Body of pancreas (tissue), 4 donors: ENCODE data around the gene BRD3. TPM values are rescaled to one million over a fixed set of nuclear protein-coding genes. Genes with fewer than 3 reads are reported as not detected.

ENCODE experiments used
- ATAC-seq: fragments of 150-250 bp; one replicate; pipeline ENCODE4 v1.9.1; 2016
- DNase-seq, 4 donors: peaks; one replicate each; pipeline ENCODE4 v3.0.0-alpha.2; 2019
- H3K27ac ChIP-seq, 4 donors: fragments of 200-600 bp; sonication (generic); 1 replicate in 3 of 4; 2 replicates in 1 of 4; pipeline versions ENCODE4 v1.5.1 to v1.6.1; 2016 to 2019; ENCODE audit warnings: mild to moderate bottlenecking in 1 of 4, mixed read lengths in 1 of 4, moderate library complexity in 1 of 4
- H3K27me3 ChIP-seq, 2 donors: fragments of 200-600 bp; sonication (generic); one replicate each; pipeline ENCODE4 v1.6.0; 2016; ENCODE audit warnings: mild to moderate bottlenecking in 1 of 2
- H3K36me3 ChIP-seq, 2 donors: fragments of 200-600 bp; sonication (generic); replicated peaks in 1 of 2; 2 replicates each; pipeline ENCODE4 v1.5.1; 2016; ENCODE audit warnings: low read depth in 2 of 2; ENCODE audit not compliant: insufficient read depth in 1 of 2
- H3K4me1 ChIP-seq: fragments of 200-600 bp; sonication (generic); one replicate; pipeline ENCODE4 v1.6.0; 2016
- H3K4me3 ChIP-seq, 2 donors: fragments of 200-600 bp; sonication (generic); 1 replicate in 1 of 2; 2 replicates in 1 of 2; pipeline ENCODE4 v1.5.1; 2016 to 2019
- H3K9me3 ChIP-seq, 3 donors: fragments of 200-600 bp; sonication (generic); 1 replicate in 2 of 3; 2 replicates in 1 of 3; pipeline ENCODE4 v1.5.1; 2016
- POLR2A ChIP-seq, 3 donors: fragments of 450-650 bp; IDR thresholded peaks; one replicate each; pipeline ENCODE4 v1.6.1; 2016; ENCODE audit warnings: antibody characterized with exemption in 3 of 3, mild to moderate bottlenecking in 2 of 3
- WGBS, 2 donors: methylation state at CpG; one replicate each; pipeline ENCODE4 v1.1.5; 2017; 5-methylcytosine and 5-hydroxymethylcytosine counted together
- intact Hi-C: fragments of 100-400 bp; cut with DNase I; formaldehyde crosslinking; loops from one replicate; pipeline ENCODE4 v1.15.1; 2023
- total RNA-seq, 2 donors: library from RNA; depleted of rRNA; stranded (reverse); fragments of >200 nt; gene quantifications; one replicate each; pipeline ENCODE4 v1.1.0, GENCODE V29; 2016
- TF ChIP-seq, protein P1 (sequence below), 7 experiments: fragments of 450-650 bp in 4 of 7; fragments of 200-600 bp in 3 of 7; sonication (generic) in 3 of 7; IDR thresholded peaks; one replicate each; pipeline ENCODE4 v1.5.1; 2016 to 2019; ENCODE audit warnings: antibody characterized with exemption in 7 of 7

The BRD3 gene
- total RNA-seq, 2 donors from 2014 or later = 12.2 to 27.4 TPM

DNA sequence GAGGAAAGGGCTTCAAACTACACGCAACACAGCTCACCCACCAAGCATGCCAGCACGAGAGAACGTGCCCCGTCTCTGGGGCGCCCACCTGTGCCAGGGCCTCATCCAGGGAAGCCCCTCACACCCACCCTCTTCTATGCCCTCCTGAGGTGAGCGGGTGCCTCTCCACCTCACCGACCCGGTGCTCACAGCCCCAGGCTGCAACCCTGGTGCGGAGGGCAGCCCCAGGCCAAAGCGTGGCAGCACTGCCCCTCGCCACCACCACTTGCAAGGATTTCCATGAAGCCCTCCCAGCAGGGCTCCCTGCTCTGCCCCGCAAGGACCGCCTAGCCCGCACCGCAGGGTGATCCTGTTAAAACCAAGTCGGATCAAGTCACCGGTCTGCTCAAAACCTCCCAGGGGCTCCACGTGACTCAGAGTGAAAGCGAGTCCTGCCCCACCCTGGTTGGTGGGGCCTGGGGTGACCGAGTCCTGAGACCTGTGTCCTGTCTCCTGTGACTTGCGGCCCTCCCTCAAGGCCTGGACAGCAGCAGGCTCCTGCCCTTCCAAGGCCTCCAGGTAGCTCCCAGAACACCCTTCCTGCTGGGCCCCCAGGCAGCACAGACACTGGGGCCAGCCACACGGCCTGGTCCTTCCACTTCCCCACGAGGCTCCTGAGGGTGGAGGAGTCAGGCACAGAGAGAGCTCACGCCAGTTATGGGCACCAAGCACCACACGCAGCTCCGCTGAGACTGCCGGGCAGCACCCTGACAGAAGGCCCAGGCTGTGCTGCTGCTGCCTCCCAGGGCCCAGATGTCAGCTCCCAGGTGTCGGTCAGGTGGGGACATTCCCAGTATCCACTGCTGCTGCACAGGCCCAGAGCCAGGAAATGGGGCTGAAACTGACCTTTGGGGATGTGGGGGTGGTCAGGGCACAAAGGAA, 12.7 kb downstream of the BRD3 start:
- Histone ChIP-seq H3K27me3 (no peaks in the 10 kb centered on the region), H3K9me3 (no peaks in the 10 kb centered on the region), H3K4me3 (no peak overlapping the region), H3K36me3 (peaks cover 5 to 13% of the 10 kb centered on the region in 2 donors), H3K4me1 (peaks cover 59% of the 10 kb centered on the region), H3K27ac (peak overlapping the region; percentile 81 to 90 (median 86))
- TF ChIP-seq, protein P1, sequence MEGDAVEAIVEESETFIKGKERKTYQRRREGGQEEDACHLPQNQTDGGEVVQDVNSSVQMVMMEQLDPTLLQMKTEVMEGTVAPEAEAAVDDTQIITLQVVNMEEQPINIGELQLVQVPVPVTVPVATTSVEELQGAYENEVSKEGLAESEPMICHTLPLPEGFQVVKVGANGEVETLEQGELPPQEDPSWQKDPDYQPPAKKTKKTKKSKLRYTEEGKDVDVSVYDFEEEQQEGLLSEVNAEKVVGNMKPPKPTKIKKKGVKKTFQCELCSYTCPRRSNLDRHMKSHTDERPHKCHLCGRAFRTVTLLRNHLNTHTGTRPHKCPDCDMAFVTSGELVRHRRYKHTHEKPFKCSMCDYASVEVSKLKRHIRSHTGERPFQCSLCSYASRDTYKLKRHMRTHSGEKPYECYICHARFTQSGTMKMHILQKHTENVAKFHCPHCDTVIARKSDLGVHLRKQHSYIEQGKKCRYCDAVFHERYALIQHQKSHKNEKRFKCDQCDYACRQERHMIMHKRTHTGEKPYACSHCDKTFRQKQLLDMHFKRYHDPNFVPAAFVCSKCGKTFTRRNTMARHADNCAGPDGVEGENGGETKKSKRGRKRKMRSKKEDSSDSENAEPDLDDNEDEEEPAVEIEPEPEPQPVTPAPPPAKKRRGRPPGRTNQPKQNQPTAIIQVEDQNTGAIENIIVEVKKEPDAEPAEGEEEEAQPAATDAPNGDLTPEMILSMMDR (IDR thresholded peaks at IDR 0.05) = no peak
- TF ChIP-seq POLR2A (IDR thresholded peaks at IDR 0.05) = peak in 1 of 3 donors; percentile 6
- intact Hi-C loops = no loop called here
- WGBS, 2 donors = 62 to 77% methylated on average over 8 to 28 of the region's 28 CpGs
- DNase-seq (peak; percentile 76 to 89 (median 88)), ATAC-seq (peak; percentile 71)

DNA sequence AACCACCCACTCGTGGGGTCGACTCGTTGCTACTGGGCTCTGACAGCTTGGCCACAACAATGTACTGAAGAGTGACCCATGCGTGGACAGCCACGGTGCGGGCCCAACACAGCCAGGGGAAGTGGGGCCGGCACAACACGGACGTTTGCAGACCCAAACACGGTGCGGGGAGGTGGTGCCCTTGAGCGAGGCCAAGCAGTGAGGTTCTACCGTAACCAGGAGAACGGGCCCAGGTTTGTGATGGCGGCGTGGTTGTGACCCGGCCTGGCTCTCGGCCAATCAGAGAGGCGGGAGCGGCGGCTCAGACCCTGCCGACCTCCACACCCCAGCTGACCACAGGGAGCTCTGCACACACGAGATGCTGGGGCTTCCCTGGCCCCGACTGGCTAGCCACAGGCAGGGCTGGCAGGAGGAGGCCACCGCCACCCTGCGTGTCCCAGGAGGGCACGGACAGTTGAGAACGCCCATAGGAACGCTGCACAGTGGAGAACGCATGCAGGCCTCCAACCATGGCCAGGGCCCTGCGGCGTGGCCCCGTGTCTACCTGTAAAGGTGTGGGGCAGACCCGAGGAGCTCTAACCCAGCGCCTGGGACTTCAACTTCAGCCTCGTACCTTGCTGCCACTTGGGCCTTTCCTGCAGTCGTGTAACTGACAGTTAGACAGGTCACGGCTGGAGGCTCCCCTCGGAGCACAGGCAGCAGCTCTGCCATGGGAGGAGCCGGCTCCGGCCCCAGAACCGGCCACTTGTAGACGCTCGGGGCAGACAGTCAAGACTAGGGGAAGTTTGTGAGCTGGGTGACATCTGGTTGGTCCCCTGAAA, 13.7 kb downstream of the BRD3 start:
- H3K27me3 ChIP-seq = no peaks in the 10 kb centered on the region
- intact Hi-C loops = no loop called here
- 86% methylated on average over 11 to 41 of the region's 44 CpGs for WGBS, 2 donors

DNA sequence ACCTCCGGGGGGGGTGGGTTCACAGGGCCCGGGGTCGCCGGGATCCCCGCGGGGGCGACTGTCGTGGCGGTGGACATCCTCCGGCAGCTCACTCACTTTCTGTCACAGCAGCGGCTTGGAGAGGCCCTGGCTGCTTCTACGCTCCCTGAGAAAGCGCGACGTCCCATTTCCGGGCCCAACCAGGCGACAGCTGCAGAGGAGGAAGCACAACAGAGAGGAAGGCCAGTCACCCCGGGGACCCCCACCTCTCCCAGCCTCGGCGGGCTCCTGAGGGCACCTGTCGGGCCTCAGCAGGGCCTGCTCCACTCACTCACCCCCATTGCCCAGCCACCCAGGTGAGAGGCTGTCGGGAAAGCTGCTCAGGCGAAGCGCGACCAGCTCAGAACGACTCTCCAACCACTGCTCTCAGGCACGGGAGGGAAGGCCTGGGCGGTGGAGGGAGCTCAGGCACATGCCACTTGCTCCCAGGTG, 14.4 kb downstream of the BRD3 start:
- Histone ChIP-seq H3K27me3 (no peaks in the 10 kb centered on the region), H3K4me3 (no peak overlapping the region), H3K36me3 (peaks cover 5 to 13% of the 10 kb centered on the region in 2 donors), H3K27ac (peak overlapping the region in 3 of 4 donors; percentile 15 to 90 (median 86)), H3K9me3 (no peaks in the 10 kb centered on the region), H3K4me1 (peaks cover 60% of the 10 kb centered on the region)
- intact Hi-C loops = no loop called here
- TF ChIP-seq POLR2A (IDR thresholded peaks at IDR 0.05) = no peak
- TF ChIP-seq, protein P1 (IDR thresholded peaks at IDR 0.05) = no peak
- 81 to 95% methylated on average over 14 to 24 of the region's 28 CpGs for WGBS, 2 donors
- ATAC-seq (no peak), DNase-seq (no peak)

More for the DNA sequence above, 13.7 kb downstream of the BRD3 start:
- Histone ChIP-seq H3K4me1 (peaks cover 61% of the 10 kb centered on the region), H3K4me3 (no peak overlapping the region), H3K27ac (peak overlapping the region in 3 of 4 donors; percentile 81 to 90 (median 86)), H3K9me3 (no peaks in the 10 kb centered on the region), H3K36me3 (peaks cover 5 to 13% of the 10 kb centered on the region in 2 donors)
- DNase-seq (no peak), ATAC-seq (no peak)
- no peak for TF ChIP-seq POLR2A (IDR thresholded peaks at IDR 0.05)
- TF ChIP-seq, protein P1 (IDR thresholded peaks at IDR 0.05) = no peak

- TF ChIP-seq, protein P1 (IDR thresholded peaks at IDR 0.05) = no peak
- TF ChIP-seq POLR2A (IDR thresholded peaks at IDR 0.05) = no peak
- Histone ChIP-seq H3K4me1 (peaks cover 55% of the 10 kb centered on the region), H3K27ac (no peak overlapping the region), H3K9me3 (no peaks in the 10 kb centered on the region), H3K27me3 (no peaks in the 10 kb centered on the region), H3K4me3 (no peak overlapping the region), H3K36me3 (peaks cover 6 to 13% of the 10 kb centered on the region in 2 donors)
- intact Hi-C loops = no loop called here
- 84 to 96% methylated on average over 16 of the region's 16 CpGs for WGBS, 2 donors
- ATAC-seq (no peak), DNase-seq (no peak)
These were observed 14.9 kb downstream of the BRD3 start for GRCh38 chr9:134052941-134053340.
